GM18870 (cell line): ENCODE results near the gene RIN2.
"Not testable (repeated sequence)": the region's sequence is repeated elsewhere in the genome, so short reads cannot be mapped to it uniquely, and the experiment has no call there.

Experiments used
- ATAC-seq: cut with Tn5 transposase; IDR thresholded peaks from one replicate; pipeline ENCODE4 v1.9.1; 2021; ENCODE audit warnings: moderate library complexity; ENCODE audit not compliant: unreplicated experiment

Gene RIN2

DNA sequence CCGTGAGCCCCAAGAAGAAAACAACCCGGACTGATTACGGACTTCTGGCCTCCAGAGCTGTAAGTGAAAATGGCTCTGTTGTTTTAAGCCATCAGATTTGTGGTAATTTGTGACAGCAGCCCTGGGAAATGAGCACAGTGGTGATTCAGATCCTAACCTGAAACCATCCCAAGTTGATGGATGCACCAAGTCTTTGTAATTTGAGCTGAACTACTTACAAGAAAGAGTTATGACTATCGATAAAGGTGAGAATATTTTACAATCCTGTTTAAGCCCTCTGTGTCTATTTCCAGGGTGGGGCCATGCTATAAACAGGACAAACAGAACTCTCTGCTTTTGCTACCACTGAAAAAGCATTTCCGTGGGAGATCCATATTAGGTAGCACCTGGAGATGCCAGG is 19.1 kb upstream of the RIN2 start:
- ATAC-seq: no peak

DNA sequence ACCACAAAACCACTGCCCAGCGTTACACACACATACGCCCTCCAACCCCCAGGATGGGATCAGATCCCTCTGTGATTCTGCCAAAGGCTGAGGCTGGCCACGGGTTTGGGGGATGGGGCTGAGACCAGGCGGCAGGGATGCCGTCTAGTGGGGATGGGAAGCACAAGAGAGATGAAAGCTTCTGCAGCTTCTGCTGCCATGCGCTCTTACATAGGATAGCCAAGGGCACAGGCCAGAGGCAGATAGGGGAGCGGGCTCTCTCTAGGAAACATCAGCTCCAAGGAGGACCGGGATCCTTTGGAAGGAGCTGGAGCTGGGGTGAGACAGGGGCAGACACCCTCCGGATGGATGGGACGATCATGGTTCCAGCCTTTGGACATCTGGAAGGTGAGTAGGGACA is 18.7 kb upstream of the RIN2 start:
- no peak for ATAC-seq

- no peak for ATAC-seq
These were observed 17.5 kb upstream of the RIN2 start for GRCh38 chr20:19740512-19740911.

DNA sequence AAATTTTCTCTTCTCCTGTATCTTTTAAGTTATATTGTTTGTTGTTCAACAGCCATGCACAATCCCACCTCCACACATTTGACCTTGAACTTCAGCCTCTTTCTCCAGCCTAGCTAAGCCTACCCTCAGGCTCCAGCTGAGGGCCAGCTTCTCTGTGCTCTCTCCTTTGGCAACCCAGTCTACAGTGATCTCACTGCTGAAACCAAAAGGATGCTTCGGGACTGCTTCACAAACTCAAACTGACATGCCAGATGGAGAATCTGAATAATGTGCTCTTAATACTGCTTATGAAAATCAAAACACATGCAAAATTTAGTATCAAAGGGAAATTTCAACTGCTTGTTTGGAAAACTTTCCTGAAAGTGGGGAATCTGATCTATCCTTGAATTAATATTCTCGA is 16.1 kb upstream of the RIN2 start:
- ATAC-seq: no peak

GRCh38 chr20:19742974-19743639 is 15.0 kb upstream of the RIN2 start:
- ATAC-seq: no peak

- ATAC-seq: no peak
These were observed 14.4 kb upstream of the RIN2 start for GRCh38 chr20:19743640-19743995.

GRCh38 chr20:19745106-19745505 is 13.0 kb upstream of the RIN2 start:
- no peak for ATAC-seq

- no peak for ATAC-seq
These were observed 12.5 kb upstream of the RIN2 start for GRCh38 chr20:19745584-19745983.

DNA sequence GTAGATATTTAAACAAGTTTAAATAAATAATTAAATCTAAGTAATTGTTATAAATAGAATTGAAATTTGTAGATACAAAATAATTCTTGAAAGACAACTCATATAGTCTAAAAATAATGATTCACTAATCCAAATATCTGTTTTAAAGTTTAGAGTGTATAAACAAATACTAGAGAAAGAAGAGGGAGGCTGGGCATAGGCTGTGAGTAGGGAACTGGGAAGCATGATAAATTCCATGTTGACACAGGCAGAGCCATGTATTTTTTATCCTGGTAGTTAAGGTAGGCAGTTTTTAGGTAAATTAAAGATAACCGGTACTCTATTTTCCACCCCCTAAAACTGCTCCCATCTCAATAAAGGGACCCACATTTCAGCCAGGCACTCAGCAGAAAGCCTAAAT is 11.7 kb upstream of the RIN2 start:
- ATAC-seq: no peak

- ATAC-seq: no peak
These were observed 10.2 kb upstream of the RIN2 start for GRCh38 chr20:19747903-19748302.

- ATAC-seq: no peak
These were observed 9.4 kb upstream of the RIN2 start for GRCh38 chr20:19748681-19749080.

DNA sequence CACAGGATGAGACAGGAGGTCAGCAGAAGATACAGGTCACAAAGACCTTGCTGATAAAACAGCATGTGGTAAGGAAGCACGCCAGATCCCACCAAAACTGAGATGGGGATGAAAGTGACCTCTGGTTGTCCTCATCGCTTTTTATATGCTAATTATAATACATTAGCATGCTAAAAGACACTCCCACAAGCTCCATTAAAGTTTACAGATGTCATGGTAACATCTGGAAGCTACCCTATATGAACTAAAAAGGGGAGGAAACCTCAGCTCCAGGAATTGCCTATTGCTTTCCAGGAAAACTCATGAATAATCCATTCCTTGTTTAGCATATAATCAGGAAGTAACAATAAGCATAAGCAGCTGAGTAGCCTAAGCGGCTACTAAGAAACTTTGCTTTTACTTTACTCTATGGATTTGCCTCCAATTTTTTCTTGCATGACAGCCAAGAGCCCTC is 8.4 kb upstream of the RIN2 start:
- no peak for ATAC-seq

- ATAC-seq: no peak
These were observed 7.9 kb upstream of the RIN2 start for GRCh38 chr20:19750101-19750606.

- no peak for ATAC-seq
These were observed 7.0 kb upstream of the RIN2 start for GRCh38 chr20:19750907-19751636.

DNA sequence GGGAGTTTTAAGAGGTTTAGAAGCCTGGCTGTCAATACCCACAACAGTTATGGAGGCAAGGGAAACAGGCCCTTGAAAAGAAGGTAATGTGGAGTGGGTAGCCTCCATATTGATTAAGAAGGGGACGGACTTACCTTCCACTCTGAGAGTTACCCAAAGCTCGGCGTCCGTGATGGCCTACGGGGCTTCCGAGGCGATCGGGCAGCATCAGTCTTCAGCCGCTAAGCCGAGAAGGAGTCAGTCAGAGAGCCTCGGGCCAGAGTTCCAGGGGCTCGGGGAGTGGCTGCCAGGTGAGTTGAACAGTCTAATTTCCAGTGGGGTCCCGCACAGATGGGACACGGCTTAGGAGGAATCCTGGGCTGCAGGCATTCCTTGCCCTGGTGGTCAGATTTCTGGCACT is 3.9 kb upstream of the RIN2 start:
- ATAC-seq: not testable (repeated sequence)

DNA sequence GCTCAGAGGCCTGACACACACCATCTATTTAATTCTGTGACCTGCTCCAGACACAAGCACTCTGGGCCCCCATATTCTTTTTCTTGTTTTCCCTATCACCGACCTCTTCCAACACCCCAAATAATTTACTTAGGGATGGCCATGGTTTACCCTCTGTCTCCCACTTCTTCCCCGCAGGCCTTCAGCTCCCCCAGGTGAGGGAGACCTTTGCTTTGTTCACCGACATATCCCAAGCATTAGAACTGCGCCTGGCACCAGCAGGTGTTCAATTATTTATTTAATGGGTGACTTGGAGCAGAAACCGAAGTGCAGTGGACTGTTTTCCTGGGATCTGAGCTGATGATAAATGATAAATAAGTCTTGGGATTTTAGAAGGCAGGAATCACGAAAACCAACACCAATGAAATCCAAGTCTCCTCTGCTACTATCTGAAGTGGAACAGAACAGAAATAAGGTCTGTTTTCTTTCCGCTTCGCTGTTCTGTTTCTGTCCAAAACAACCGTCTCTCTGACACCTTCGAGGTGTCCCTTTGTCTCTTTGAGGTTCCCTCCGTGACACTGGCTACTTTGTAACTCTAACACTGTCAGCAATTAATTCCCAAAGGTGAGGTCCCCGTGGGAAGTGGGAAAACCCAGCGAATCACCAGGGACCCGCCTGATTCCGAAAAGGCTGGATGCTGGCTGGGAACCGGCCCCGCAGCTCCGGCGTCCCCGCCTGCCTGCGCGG is 1.1 kb upstream of the RIN2 start:
- no peak for ATAC-seq

GRCh38 chr20:19757487-19758132 is 448 bp upstream of the RIN2 start:
- ATAC-seq: no peak

GRCh38 chr20:19758501-19759331 is 658 bp downstream of the RIN2 start:
- no peak for ATAC-seq

- no peak for ATAC-seq
These were observed 2.3 kb downstream of the RIN2 start for GRCh38 chr20:19760371-19760721.

DNA sequence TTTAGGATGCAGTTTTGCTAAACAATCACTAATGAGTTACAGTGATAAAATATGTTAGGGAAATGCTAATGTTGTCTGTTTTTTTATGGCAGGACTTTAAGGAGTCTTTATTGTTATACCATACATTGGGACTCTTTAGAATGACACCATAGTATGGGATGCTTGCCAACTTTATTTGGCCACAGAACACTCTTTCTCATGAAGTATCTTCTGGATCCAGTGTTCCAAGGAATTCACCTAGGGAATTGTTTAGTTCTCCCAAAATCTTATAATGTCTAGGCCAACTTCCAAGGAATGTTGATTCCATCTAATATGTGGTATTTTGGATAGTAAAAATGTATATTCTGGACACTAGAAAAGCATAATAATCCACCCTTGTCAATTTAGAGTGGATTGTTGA is 3.3 kb downstream of the RIN2 start:
- no peak for ATAC-seq

DNA sequence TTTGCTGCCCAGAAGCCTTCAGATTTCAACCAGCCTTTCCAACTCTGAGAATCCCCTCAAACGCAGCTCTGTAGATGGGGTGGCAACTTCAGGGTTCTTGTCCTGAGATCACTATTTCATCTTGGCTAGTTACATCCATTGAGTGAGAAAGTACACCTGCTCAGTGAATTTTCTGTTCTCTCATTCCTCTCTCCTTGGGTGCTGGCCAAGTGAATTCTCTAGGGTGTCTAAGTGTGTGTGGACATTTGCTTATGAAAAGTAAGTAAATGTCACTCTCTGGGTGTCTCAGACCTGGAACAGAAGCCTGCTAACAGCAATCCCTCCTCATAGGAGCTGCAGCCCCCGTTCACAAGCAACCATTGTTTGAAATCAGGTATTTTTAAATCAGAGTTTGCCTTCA is 3.8 kb downstream of the RIN2 start:
- ATAC-seq: no peak
